GM12878 (cell line): ENCODE measurements around the gene SESN1. TPM values are rescaled to one million over a fixed set of nuclear protein-coding genes. Genes with fewer than 3 reads are reported as not detected.

Experiments
- ATAC-seq: fragments of 200-7000 bp; cut with Tn5 transposase; 3 replicates; pipeline ENCODE4 v1.9.1; 2020; ENCODE audit warnings: mild to moderate bottlenecking, moderate library complexity
- BruUV-seq: library from RNA; stranded (reverse); fragments of 400-500 nt; replicated peaks from 2 replicates; lab custom pipeline; 2021; lab: Mats Ljungman, UMichigan
- CTCF ChIA-PET: fragments of 300-600 bp; sonication (Branson Sonifier 250); formaldehyde crosslinking; extraction: SDS; loops from one replicate; lab custom pipeline; 2021; ENCODE audit warnings: inconsistent platforms; lab: Yijun Ruan, JAX
- POLR2A ChIA-PET: fragments of 350-600 bp; formaldehyde crosslinking; extraction: SDS; loops from one replicate; lab custom pipeline; 2021; ENCODE audit warnings: inconsistent platforms; lab: Charles Lee
- RAD21 ChIA-PET: fragments of 300-600 bp; sonication (Branson Sonifier 250); formaldehyde crosslinking; loops from one replicate; lab custom pipeline; 2023; ENCODE audit warnings: antibody characterized with exemption; ENCODE audit not compliant: unreplicated experiment; lab: Charles Lee
- SMC1A ChIA-PET: fragments of 300-600 bp; sonication (Branson Sonifier 250); formaldehyde crosslinking; loops from one replicate; lab custom pipeline; 2023; ENCODE audit not compliant: unreplicated experiment, uncharacterized antibody; lab: Charles Lee
- DNase-seq: peaks from one replicate; pipeline ENCODE4 v3.0.0-alpha.2; 2011; ENCODE audit warnings: low read depth, low spot score
- FAIRE-seq: peaks from 3 replicates; lab custom pipeline; 2011; peaks lifted over from hg19 to GRCh38; lab: Jason Lieb, UNC
- H2AFZ ChIP-seq: 2 replicates; pipeline ENCODE4 v1.6.0; 2011; ENCODE audit warnings: low read depth, low read length, control low read depth; ENCODE audit not compliant: control insufficient read depth
- H3K27ac ChIP-seq: 2 replicates; pipeline ENCODE4 v1.5.1; 2011; ENCODE audit warnings: control low read depth; ENCODE audit not compliant: control insufficient read depth, insufficient read depth
- H3K27me3 ChIP-seq, 2 experiments: replicated peaks in 1 of 2; 2 replicates each; pipeline versions ENCODE4 v1.6.0 to v1.6.1; 2011; ENCODE audit warnings: low read length in 1 of 2; ENCODE audit not compliant: control insufficient read depth in 2 of 2, insufficient read depth in 2 of 2
- H3K36me3 ChIP-seq, 2 experiments: 2 replicates each; pipeline ENCODE4 v1.5.1; 2011; ENCODE audit warnings: low read length in 1 of 2; ENCODE audit not compliant: control insufficient read depth in 2 of 2, insufficient read depth in 2 of 2
- H3K4me1 ChIP-seq: 2 replicates; pipeline ENCODE4 v1.6.1; 2011; ENCODE audit warnings: mild to moderate bottlenecking, low read length, moderate library complexity, mixed read lengths; ENCODE audit not compliant: control insufficient read depth, insufficient read depth
- H3K4me2 ChIP-seq: 2 replicates; pipeline ENCODE4 v1.6.0; 2011; ENCODE audit warnings: control low read depth; ENCODE audit not compliant: control insufficient read depth, insufficient read depth
- H3K4me3 ChIP-seq: fragments of 200-600 bp; sonication (generic); 2 replicates; pipeline ENCODE4 v1.5.1; 2016
- H3K79me2 ChIP-seq: 2 replicates; pipeline ENCODE4 v1.6.0; 2011; ENCODE audit warnings: low read length; ENCODE audit not compliant: control insufficient read depth, insufficient read depth
- H3K9ac ChIP-seq: 2 replicates; pipeline ENCODE4 v1.8.0; 2011; ENCODE audit warnings: low read length, control low read depth, mixed read lengths; ENCODE audit not compliant: control insufficient read depth, insufficient read depth
- H3K9me3 ChIP-seq: replicated peaks from 3 replicates; pipeline ENCODE4 v1.5.1; 2011; ENCODE audit warnings: mild to moderate bottlenecking, low read length; ENCODE audit not compliant: control insufficient read depth, insufficient read depth
- H4K20me1 ChIP-seq: 2 replicates; pipeline ENCODE4 v1.6.0; 2011; ENCODE audit not compliant: control insufficient read depth, insufficient read depth
- CHD4 ChIP-seq: fragments of 200-600 bp; sonication (generic); IDR thresholded peaks from 2 replicates; pipeline ENCODE4 v1.6.1; 2016; ENCODE audit warnings: mild to moderate bottlenecking
- EED ChIP-seq: sonication (generic); IDR thresholded peaks from 2 replicates; pipeline ENCODE4 v1.6.1; 2016; ENCODE audit warnings: antibody characterized with exemption, low read depth
- EZH2 ChIP-seq: IDR thresholded peaks from 2 replicates; pipeline ENCODE4 v1.6.1; 2012; ENCODE audit warnings: low read depth, mild to moderate bottlenecking, control low read depth, inconsistent platforms, low read length, borderline replicate concordance; ENCODE audit not compliant: control insufficient read depth
- FOXM1 ChIP-seq: IDR thresholded peaks from 2 replicates; pipeline ENCODE4 v1.6.1; 2012; ENCODE audit warnings: low read depth, mild to moderate bottlenecking, inconsistent platforms, low read length, moderate library complexity
- HDGF ChIP-seq: fragments of 450-650 bp; IDR thresholded peaks from 2 replicates; pipeline ENCODE4 v1.6.1; 2016; ENCODE audit warnings: antibody characterized with exemption
- IRF4 ChIP-seq: IDR thresholded peaks from 2 replicates; pipeline ENCODE4 v1.6.1; 2011; ENCODE audit warnings: low read depth, low read length
- KLF5 ChIP-seq: fragments of 450-650 bp; IDR thresholded peaks from 2 replicates; pipeline ENCODE4 v1.6.1; 2014; ENCODE audit warnings: mild to moderate bottlenecking; ENCODE audit not compliant: partially characterized antibody
- NFIC ChIP-seq: IDR thresholded peaks from 2 replicates; pipeline ENCODE4 v1.6.1; 2012; ENCODE audit warnings: low read depth, mild to moderate bottlenecking, inconsistent platforms, low read length, moderate library complexity
- POLR2A ChIP-seq: IDR thresholded peaks from 2 replicates; pipeline ENCODE4 v1.6.1; 2011; ENCODE audit warnings: low read depth, mild to moderate bottlenecking, low read length
- RFX5 ChIP-seq: IDR thresholded peaks from 2 replicates; pipeline ENCODE4 v1.6.1; 2011; ENCODE audit warnings: low read depth, low read length, improper control_type of control experiment
- SIX5 ChIP-seq: IDR thresholded peaks from 2 replicates; pipeline ENCODE4 v1.6.1; 2011; ENCODE audit warnings: mild to moderate bottlenecking, low read depth, low read length, moderate library complexity; ENCODE audit not compliant: severe bottlenecking
- SMAD5 ChIP-seq: IDR thresholded peaks from 2 replicates; pipeline ENCODE4 v1.6.1; 2016; ENCODE audit warnings: antibody characterized with exemption, low read depth
- SUZ12 ChIP-seq: fragments of 200-600 bp; sonication (generic); IDR thresholded peaks from one replicate; pipeline ENCODE4 v1.6.1; 2018; ENCODE audit warnings: antibody characterized with exemption, mild to moderate bottlenecking; ENCODE audit not compliant: unreplicated experiment
- WGBS: methylation state at CpG from one replicate; pipeline ENCODE4 v1.1.6; 2016; ENCODE audit warnings: low lambda C conversion rate; ENCODE audit not compliant: insufficient replicate concordance, insufficient coverage; ENCODE audit errors: missing lambda C conversion rate; 5-methylcytosine and 5-hydroxymethylcytosine counted together
- in situ Hi-C: fragments of 300-500 bp; cut with MboI; formaldehyde crosslinking; loops from 9 replicates; pipeline ENCODE4 v1.14.3; 2018; ENCODE audit warnings: mixed read lengths
- intact Hi-C: fragments of 100-400 bp; cut with micrococcal nuclease; formaldehyde crosslinking; loops from one replicate; pipeline ENCODE4 v1.14.2; 2022; ENCODE audit not compliant: unreplicated experiment
- polyA plus RNA-seq, 11 experiments: library from polyadenylated mRNA; depleted of rRNA in 4 of 11; unstranded in 6 of 11; stranded (reverse) in 5 of 11; fragments of >200 nt; fragmentation: Nextera tagmentation in 4 of 11; fragmentation: Illumina TruSeq in 1 of 11; extraction: Ambion mirVana in 4 of 11; extraction: Trizol in 1 of 11; gene quantifications; 1 replicate in 1 of 11; 2 replicates in 10 of 11; pipeline versions ENCODE4 v1.2.1 to v1.2.3, GENCODE V29; 2011 to 2016; ENCODE audit warnings: inconsistent platforms in 2 of 11, missing spikeins in 2 of 11, low read depth in 1 of 11
- total RNA-seq, 4 experiments: library from RNA; depleted of rRNA in 3 of 4; stranded (reverse); fragments of >200 nt in 3 of 4; fragmentation: Illumina TruSeq in 1 of 4; extraction: Trizol in 1 of 4; gene quantifications; 2 replicates each; pipeline versions ENCODE4 v1.2.1 to v1.2.3, GENCODE V29; 2013 to 2021
- TF ChIP-seq, protein P1 (sequence below): fragments of 450-650 bp; IDR thresholded peaks from 2 replicates; pipeline ENCODE4 v1.6.1; 2016; ENCODE audit warnings: mild to moderate bottlenecking

SESN1 gene
- total and polyA plus RNA-seq, 10 of the 15 experiments (the other 5 are each of a cell fraction or from before 2014, with no cell fraction given), result 1.3 to 13.0 (median 3.3) TPM

DNA sequence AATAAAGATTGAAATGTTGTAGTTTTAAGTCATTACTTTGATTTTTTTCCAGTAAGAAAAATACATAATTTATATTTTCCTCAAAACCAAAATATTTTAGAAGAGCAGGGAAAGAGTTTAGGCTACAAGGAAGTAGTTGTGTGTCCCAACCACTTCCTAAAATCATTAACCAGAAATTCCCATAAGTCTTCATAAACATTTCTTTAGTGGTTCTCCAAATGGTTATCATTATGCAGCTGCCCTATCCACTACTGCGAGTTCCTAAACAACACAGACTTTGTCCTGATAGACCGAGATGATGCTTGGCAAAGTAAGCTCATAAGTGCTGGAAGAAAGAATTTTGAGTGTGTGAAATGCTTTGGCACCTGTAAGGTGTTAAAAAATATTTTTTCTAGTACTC lies 152.8 kb downstream of the SESN1 start:
- DNase-seq (no peak), FAIRE-seq (no peak), ATAC-seq (no peak)
- no peak overlapping the region for H3K4me2 ChIP-seq
- CTCF ChIA-PET, result interaction anchor here (0.6 kb wide), 1 partner anchor 27 kb away, joined by 3 read pairs; no protein-coding TSS in a partner anchor
- RAD21 ChIA-PET, result no interaction called here
- no TSS peak for BruUV-seq
- 45% methylated on average over 2 of the region's 2 CpGs for WGBS
- intact Hi-C loops (no loop called here), in situ Hi-C loops (no loop called here)
- peaks cover 2 to 13% of the 10 kb centered on the region in 2 experiments; a peak in 3 of 4 replicates for H3K27me3 ChIP-seq
- no peak overlapping the region for H3K4me3 ChIP-seq
- TF ChIP-seq SUZ12 (no peak), IRF4 (no peak), EED (no peak)
- no peaks in the 10 kb centered on the region for H3K36me3 ChIP-seq
- no peak overlapping the region for H3K9ac ChIP-seq
- no peaks in the 10 kb centered on the region for H4K20me1 ChIP-seq
- POLR2A ChIA-PET, result no interaction called here
- H3K27ac ChIP-seq, result no peak overlapping the region
- SMC1A ChIA-PET, result no interaction called here
- no peak overlapping the region for H2AFZ ChIP-seq
- no peaks in the 10 kb centered on the region for H3K79me2 ChIP-seq
- H3K9me3 ChIP-seq, result no peaks in the 10 kb centered on the region
- H3K4me1 ChIP-seq, result no peaks in the 10 kb centered on the region

DNA sequence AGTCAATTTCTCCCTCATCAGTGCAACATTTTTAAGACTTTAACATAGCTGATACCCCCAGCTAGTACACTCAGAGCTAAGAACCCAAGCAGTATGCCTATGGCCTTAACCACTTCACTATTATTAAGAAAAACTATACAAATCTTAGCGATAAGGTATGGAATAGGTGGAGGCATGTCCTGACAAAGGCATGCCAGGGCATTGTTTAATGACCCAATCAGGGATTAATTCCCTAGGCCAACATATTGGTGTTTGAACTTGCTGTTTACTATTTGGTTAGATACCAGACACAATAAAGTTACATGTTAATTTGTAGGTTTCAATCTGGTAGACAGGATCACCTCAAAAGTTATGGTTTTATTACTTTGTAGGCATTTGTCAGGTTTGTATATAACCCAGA lies 153.4 kb downstream of the SESN1 start:
- Histone ChIP-seq H3K4me2 (no peak overlapping the region), H3K4me3 (no peak overlapping the region)

More for the DNA sequence above, 153.4 kb downstream of the SESN1 start:
- intact Hi-C loops (no loop called here), in situ Hi-C loops (no loop called here)
- WGBS, result 100% methylated on average over 1 of the region's 1 CpG
- DNase-seq (no peak), FAIRE-seq (no peak), ATAC-seq (no peak)
- H2AFZ ChIP-seq, result no peak overlapping the region
- H3K36me3 ChIP-seq, result no peaks in the 10 kb centered on the region
- H3K9ac ChIP-seq, result no peak overlapping the region
- no TSS peak for BruUV-seq
- CTCF ChIA-PET, result no interaction called here
- no peaks in the 10 kb centered on the region for H3K4me1 ChIP-seq
- POLR2A ChIA-PET, result no interaction called here
- H3K27ac ChIP-seq, result no peak overlapping the region
- RAD21 ChIA-PET, result no interaction called here
- no peaks in the 10 kb centered on the region for H4K20me1 ChIP-seq
- TF ChIP-seq KLF5, result no peak
- TF ChIP-seq RFX5, result no peak
- TF ChIP-seq SIX5, result no peak
- TF ChIP-seq POLR2A, result no peak
- TF ChIP-seq, protein P1, sequence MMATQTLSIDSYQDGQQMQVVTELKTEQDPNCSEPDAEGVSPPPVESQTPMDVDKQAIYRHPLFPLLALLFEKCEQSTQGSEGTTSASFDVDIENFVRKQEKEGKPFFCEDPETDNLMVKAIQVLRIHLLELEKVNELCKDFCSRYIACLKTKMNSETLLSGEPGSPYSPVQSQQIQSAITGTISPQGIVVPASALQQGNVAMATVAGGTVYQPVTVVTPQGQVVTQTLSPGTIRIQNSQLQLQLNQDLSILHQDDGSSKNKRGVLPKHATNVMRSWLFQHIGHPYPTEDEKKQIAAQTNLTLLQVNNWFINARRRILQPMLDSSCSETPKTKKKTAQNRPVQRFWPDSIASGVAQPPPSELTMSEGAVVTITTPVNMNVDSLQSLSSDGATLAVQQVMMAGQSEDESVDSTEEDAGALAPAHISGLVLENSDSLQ, result no peak
- TF ChIP-seq EZH2, result no peak
- no peak for TF ChIP-seq HDGF
- no peak for TF ChIP-seq SMAD5
- TF ChIP-seq CHD4, result no peak
- no peak for TF ChIP-seq NFIC
- no peak for TF ChIP-seq FOXM1
- peaks cover 2 to 8% of the 10 kb centered on the region in 2 experiments; a peak in 3 of 4 replicates for H3K27me3 ChIP-seq
- H3K9me3 ChIP-seq, result no peaks in the 10 kb centered on the region
- SMC1A ChIA-PET, result no interaction called here
- H3K79me2 ChIP-seq, result no peaks in the 10 kb centered on the region
